Bronchial epithelial cell (primary cell): ENCODE results near the gene ATL3. TPM values are rescaled to one million over a fixed set of nuclear protein-coding genes. Genes with fewer than 3 reads are reported as not detected.
"Not testable (repeated sequence)": the region's sequence is repeated elsewhere in the genome, so short reads cannot be mapped to it uniquely, and the experiment has no call there.

Source experiments
- DNase-seq: peaks from one replicate; pipeline ENCODE4 v3.0.0-alpha.2; 2010; ENCODE audit warnings: low read depth
- FAIRE-seq: peaks from 2 replicates; lab custom pipeline; 2011; peaks lifted over from hg19 to GRCh38; lab: Jason Lieb, UNC
- H3K27me3 ChIP-seq: 2 replicates; pipeline ENCODE4 v1.5.1; 2011; ENCODE audit warnings: low read length; ENCODE audit not compliant: control insufficient read depth, insufficient read depth
- H3K36me3 ChIP-seq: 2 replicates; pipeline ENCODE4 v1.5.1; 2011; ENCODE audit warnings: low read length; ENCODE audit not compliant: control insufficient read depth, insufficient read depth
- H3K4me3 ChIP-seq: 2 replicates; pipeline ENCODE4 v1.5.1; 2011; ENCODE audit warnings: mild to moderate bottlenecking, low read depth, low read length, control low read depth
- CTCF ChIP-seq: IDR thresholded peaks from 2 replicates; pipeline ENCODE4 v1.5.1; 2011; ENCODE audit warnings: mild to moderate bottlenecking, moderate library complexity, low read length, control low read depth, inconsistent platforms; ENCODE audit not compliant: insufficient read depth, severe bottlenecking
- total RNA-seq: library from RNA; depleted of rRNA; stranded (reverse); fragments of >200 nt; gene quantifications from 2 replicates; pipeline ENCODE4 v1.2.1, GENCODE V29; 2014

The ATL3 gene
- total RNA-seq, 1 donor from 2014 or later, result 63.7 TPM

- TF ChIP-seq CTCF, result no peak
- Histone ChIP-seq H3K27me3 (no peaks in the 10 kb centered on the region), H3K36me3 (no peaks in the 10 kb centered on the region), H3K4me3 (no peak overlapping the region)
- FAIRE-seq, result no peak
- no peak for DNase-seq
Observed at GRCh38 chr11:63698976-63699733, 28.0 kb upstream of the ATL3 start.

- H3K36me3 ChIP-seq, result no peaks in the 10 kb centered on the region
- FAIRE-seq (no peak), DNase-seq (no peak)
- no peak for TF ChIP-seq CTCF
- no peaks in the 10 kb centered on the region for H3K27me3 ChIP-seq
- no peak overlapping the region for H3K4me3 ChIP-seq
Observed at GRCh38 chr11:63694596-63694995, 23.4 kb upstream of the ATL3 start.

- FAIRE-seq, result no peak
- DNase-seq, result peak; percentile 65
- TF ChIP-seq CTCF, result no peak
- H3K27me3 ChIP-seq, result no peaks in the 10 kb centered on the region
- no peak overlapping the region for H3K4me3 ChIP-seq
- no peaks in the 10 kb centered on the region for H3K36me3 ChIP-seq
Observed at GRCh38 chr11:63687845-63688244, 16.7 kb upstream of the ATL3 start.

- no peak for TF ChIP-seq CTCF
- Histone ChIP-seq H3K4me3 (no peak overlapping the region), H3K36me3 (no peaks in the 10 kb centered on the region), H3K27me3 (no peaks in the 10 kb centered on the region)
- DNase-seq (no peak), FAIRE-seq (no peak)
Observed at GRCh38 chr11:63686926-63687325, 15.8 kb upstream of the ATL3 start.

GRCh38 chr11:63685158-63685721 is 14.1 kb upstream of the ATL3 start:
- FAIRE-seq, H3K27me3 ChIP-seq, DNase-seq, H3K36me3 ChIP-seq, H3K4me3 ChIP-seq: not testable (repeated sequence)

- DNase-seq (no peak), FAIRE-seq (no peak)
- H3K27me3 ChIP-seq, result no peaks in the 10 kb centered on the region
- H3K36me3 ChIP-seq, result no peaks in the 10 kb centered on the region
- H3K4me3 ChIP-seq, result peak overlapping the region; percentile 64
- no peak for TF ChIP-seq CTCF
Observed at GRCh38 chr11:63683133-63683991, 12.2 kb upstream of the ATL3 start.
